GM13976 (cell line): ENCODE data around the gene NXPH4.

Source experiments
- DNase-seq: peaks from one replicate; pipeline ENCODE4 v3.0.0; 2012; ENCODE audit warnings: low spot score
- in situ Hi-C: fragments of 300-500 bp; cut with MboI; formaldehyde crosslinking; loops from one replicate; pipeline ENCODE4 v1.12.0; 2022; ENCODE audit warnings: low sequenced_read_pairs, mixed read lengths, inconsistent platforms; ENCODE audit not compliant: unreplicated experiment
- TF ChIP-seq, protein P1 (sequence below): IDR thresholded peaks from 2 replicates; pipeline ENCODE4 v1.5.1; 2012; ENCODE audit warnings: borderline replicate concordance, mild to moderate bottlenecking; ENCODE audit not compliant: insufficient read depth; ENCODE audit errors: extremely low read depth, missing control alignments, control extremely low read depth

The NXPH4 gene

DNA sequence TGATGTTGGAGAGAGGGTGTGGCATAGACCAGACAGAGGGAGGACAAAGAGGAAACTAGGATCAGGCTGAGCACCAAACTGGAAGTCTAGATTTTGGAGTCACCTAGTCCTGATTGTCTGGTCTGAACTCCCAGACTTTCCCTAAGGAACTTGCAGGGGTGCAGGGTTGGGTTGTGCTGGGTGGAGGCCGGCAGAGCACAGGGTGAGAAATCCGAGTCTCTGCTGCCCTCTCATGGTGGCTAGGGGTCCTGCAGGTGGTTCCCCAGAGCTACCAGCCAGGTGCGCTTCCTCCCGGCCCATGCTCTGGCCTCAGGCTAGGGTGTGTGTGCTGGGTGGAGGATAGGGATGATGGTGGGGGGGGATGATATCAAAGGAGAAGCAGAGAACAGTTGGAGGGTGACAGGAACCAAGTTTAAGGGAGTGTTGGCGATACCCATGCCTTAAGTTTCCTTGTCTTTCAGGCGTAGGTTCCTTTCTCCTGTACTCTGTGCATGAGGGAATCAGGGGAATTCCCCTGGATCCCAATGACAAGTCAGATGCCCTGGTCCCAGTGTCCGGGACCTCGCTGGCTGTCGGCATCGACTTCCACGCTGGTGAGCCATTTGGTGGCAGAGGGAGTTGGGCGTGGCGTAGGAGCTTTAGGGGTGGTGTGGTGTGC, 33.5 kb upstream of the NXPH4 start:
- TF ChIP-seq, protein P1, sequence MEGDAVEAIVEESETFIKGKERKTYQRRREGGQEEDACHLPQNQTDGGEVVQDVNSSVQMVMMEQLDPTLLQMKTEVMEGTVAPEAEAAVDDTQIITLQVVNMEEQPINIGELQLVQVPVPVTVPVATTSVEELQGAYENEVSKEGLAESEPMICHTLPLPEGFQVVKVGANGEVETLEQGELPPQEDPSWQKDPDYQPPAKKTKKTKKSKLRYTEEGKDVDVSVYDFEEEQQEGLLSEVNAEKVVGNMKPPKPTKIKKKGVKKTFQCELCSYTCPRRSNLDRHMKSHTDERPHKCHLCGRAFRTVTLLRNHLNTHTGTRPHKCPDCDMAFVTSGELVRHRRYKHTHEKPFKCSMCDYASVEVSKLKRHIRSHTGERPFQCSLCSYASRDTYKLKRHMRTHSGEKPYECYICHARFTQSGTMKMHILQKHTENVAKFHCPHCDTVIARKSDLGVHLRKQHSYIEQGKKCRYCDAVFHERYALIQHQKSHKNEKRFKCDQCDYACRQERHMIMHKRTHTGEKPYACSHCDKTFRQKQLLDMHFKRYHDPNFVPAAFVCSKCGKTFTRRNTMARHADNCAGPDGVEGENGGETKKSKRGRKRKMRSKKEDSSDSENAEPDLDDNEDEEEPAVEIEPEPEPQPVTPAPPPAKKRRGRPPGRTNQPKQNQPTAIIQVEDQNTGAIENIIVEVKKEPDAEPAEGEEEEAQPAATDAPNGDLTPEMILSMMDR, result peak; percentile 93
- in situ Hi-C loops, result no loop called here
- DNase-seq, result peak; percentile 96

GRCh38 chr12:57183939-57184725, 32.5 kb upstream of the NXPH4 start:
- TF ChIP-seq, protein P1, result no peak
- in situ Hi-C loops, result no loop called here

DNA sequence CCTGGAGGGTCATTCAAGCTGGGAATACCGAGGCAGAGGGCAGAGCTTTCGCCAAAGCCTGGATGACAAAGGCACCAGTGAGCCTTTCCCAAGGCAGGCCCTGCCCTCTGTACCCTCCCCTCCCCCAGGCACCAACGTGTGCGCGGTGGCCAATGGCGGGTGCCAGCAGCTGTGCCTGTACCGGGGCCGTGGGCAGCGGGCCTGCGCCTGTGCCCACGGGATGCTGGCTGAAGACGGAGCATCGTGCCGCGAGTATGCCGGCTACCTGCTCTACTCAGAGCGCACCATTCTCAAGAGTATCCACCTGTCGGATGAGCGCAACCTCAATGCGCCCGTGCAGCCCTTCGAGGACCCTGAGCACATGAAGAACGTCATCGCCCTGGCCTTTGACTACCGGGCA, 31.2 kb upstream of the NXPH4 start:
- in situ Hi-C loops, result no loop called here
- no peak for DNase-seq

More at GRCh38 chr12:57183939-57184725, 32.5 kb upstream of the NXPH4 start:
- DNase-seq, result no peak

DNA sequence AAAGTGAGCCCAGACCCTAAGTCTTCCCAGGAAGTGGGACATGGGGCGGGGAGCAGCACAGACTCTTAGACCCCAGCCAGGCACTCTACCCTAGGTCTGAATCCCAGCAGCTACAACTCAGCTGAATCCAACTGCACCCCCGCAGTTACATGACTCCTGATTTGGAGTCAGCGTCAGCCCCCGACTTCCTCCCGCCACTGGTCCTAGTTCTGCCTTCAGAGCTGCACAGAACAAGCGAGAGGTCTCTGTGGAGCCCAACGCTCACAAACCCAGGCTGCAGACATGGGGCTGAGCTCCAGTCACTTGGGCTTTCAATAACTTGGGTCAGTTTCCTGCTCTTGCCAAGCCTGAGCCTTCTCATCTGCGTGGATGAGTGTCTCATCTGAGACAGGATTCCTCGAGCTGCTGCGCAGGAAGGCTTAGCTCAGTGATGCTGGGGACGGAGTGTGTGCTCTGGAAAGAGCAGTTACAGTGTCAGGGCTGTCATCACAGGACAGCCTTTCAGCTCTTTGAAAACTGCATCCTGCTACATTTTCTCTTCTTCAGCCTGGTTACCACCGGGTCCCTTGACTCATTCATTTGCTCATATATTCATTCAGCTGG, 30.6 kb upstream of the NXPH4 start:
- no peak for DNase-seq
- TF ChIP-seq, protein P1, result no peak
- in situ Hi-C loops, result no loop called here

More for the DNA sequence above, 31.2 kb upstream of the NXPH4 start:
- TF ChIP-seq, protein P1, result no peak

GRCh38 chr12:57187222-57188089, 29.1 kb upstream of the NXPH4 start:
- in situ Hi-C loops, result no loop called here
- DNase-seq, result no peak
- TF ChIP-seq, protein P1, result no peak

DNA sequence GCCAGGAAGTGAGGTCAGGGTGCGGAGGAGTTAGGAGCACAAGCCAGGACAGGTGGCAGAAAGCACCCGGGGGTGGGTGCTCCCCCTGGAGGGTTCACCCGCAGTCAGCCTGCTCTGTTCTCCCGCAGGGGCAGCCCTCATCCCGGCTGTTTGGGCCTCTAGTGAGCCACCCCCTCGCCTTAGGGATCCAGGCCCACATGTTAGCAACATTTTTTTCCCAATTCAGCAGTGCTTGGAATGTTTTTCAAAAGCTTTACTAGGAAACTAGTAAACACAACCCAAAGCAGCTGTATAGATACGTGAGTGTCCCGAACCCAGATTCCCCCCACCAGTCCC, 28.5 kb upstream of the NXPH4 start:
- in situ Hi-C loops, result no loop called here
- no peak for DNase-seq
- TF ChIP-seq, protein P1, result no peak
